ENCODE results near the gene ZNF205. TPM values are rescaled to one million over a fixed set of nuclear protein-coding genes. Genes with fewer than 3 reads are reported as not detected.

ZNF205 gene
- total RNA-seq, 2 experiments from 2014 or later = not detected

- peaks cover 22% of the 10 kb centered on the region for H3K27me3 Mint-ChIP-seq
- H3K27me3 ChIP-seq (ENCODE audit: control insufficient read depth in 1 of 2, insufficient read depth in 2 of 2, low read length in 2 of 2) = no peaks in the 10 kb centered on the region
- peak in 1 of 14 experiments; percentile 36 for DNase-seq
- POLR2A ChIA-PET = interaction anchor here (2.2 to 5.9 kb wide), 5 partner anchors 10 to 134 kb away, joined by 8 to 77 read pairs (median 20); partner anchors contain the start of genes ZNF213 and ZNF263
- peaks cover 3 to 18% of the 10 kb centered on the region in 2 experiments for H3K9me3 ChIP-seq (ENCODE audit: control insufficient read depth in 1 of 2, insufficient read depth in 1 of 2, low read length in 2 of 2)
- H3K36me3 Mint-ChIP-seq (ENCODE audit: low read depth) = peaks cover 30% of the 10 kb centered on the region
- H3K4me3 Mint-ChIP-seq = peak overlapping the region; percentile 93
- intact Hi-C loops (cut with DNase I, micrococcal nuclease) = no loop called here
- no peaks in the 10 kb centered on the region for H3K36me3 ChIP-seq (ENCODE audit: insufficient read depth, low read length)
- no peak for ATAC-seq (ENCODE audit: poor library complexity)
- no peak overlapping the region for H3K4me3 ChIP-seq (ENCODE audit: low read length)
- no peak overlapping the region for H3K27ac ChIP-seq (ENCODE audit: low read depth in 1 of 2, low read length in 2 of 2)
- H3K4me1 ChIP-seq (ENCODE audit: insufficient read depth, low read length) = peaks cover 37% of the 10 kb centered on the region
- CTCF ChIA-PET = interaction anchor here (0.8 to 2.9 kb wide), 7 partner anchors 9 to 252 kb away, joined by 3 to 20 read pairs (median 5); partner anchors contain the start of genes ZNF174, ZNF213 and ZSCAN32
- H3K9me3 Mint-ChIP-seq = peaks cover under 1% of the 10 kb centered on the region
- peaks cover 31% of the 10 kb centered on the region for H3K4me1 Mint-ChIP-seq (ENCODE audit: low read depth)
- H3K27ac Mint-ChIP-seq = peak overlapping the region; percentile 98
- TF ChIP-seq, protein P1, sequence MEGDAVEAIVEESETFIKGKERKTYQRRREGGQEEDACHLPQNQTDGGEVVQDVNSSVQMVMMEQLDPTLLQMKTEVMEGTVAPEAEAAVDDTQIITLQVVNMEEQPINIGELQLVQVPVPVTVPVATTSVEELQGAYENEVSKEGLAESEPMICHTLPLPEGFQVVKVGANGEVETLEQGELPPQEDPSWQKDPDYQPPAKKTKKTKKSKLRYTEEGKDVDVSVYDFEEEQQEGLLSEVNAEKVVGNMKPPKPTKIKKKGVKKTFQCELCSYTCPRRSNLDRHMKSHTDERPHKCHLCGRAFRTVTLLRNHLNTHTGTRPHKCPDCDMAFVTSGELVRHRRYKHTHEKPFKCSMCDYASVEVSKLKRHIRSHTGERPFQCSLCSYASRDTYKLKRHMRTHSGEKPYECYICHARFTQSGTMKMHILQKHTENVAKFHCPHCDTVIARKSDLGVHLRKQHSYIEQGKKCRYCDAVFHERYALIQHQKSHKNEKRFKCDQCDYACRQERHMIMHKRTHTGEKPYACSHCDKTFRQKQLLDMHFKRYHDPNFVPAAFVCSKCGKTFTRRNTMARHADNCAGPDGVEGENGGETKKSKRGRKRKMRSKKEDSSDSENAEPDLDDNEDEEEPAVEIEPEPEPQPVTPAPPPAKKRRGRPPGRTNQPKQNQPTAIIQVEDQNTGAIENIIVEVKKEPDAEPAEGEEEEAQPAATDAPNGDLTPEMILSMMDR (IDR thresholded peaks at IDR 0.05) = no peak
Measured at GRCh38 chr16:3149193-3149530, 36.8 kb downstream of the ZNF205 start.

- ATAC-seq (ENCODE audit: poor library complexity) (peak; percentile 4), DNase-seq (peak in 12 of 14 experiments; percentile 17 to 80 (median 44))
- CTCF ChIA-PET = interaction anchor here (0.6 to 2.9 kb wide), 12 partner anchors 9 to 849 kb away, joined by 3 to 20 read pairs (median 4); partner anchors contain the start of genes ZNF174, ZNF213 and ZSCAN32
- Histone ChIP-seq H3K36me3 (ENCODE audit: insufficient read depth, low read length) (no peaks in the 10 kb centered on the region), H3K27ac (ENCODE audit: low read depth in 1 of 2, low read length in 2 of 2) (peak overlapping the region in 1 of 2 donors; percentile 24), H3K27me3 (ENCODE audit: control insufficient read depth in 1 of 2, insufficient read depth in 2 of 2, low read length in 2 of 2) (no peaks in the 10 kb centered on the region), H3K4me3 (ENCODE audit: low read length) (peak overlapping the region; percentile 70), H3K4me1 (ENCODE audit: insufficient read depth, low read length) (peaks cover 37% of the 10 kb centered on the region), H3K9me3 (ENCODE audit: control insufficient read depth in 1 of 2, insufficient read depth in 1 of 2, low read length in 2 of 2) (peaks cover 8 to 23% of the 10 kb centered on the region in 2 experiments)
- Mint-ChIP-seq H3K27ac (peak overlapping the region; percentile 98), H3K27me3 (peaks cover 22% of the 10 kb centered on the region), H3K4me3 (peak overlapping the region; percentile 93), H3K4me1 (ENCODE audit: low read depth) (peaks cover 31% of the 10 kb centered on the region), H3K9me3 (peaks cover 2% of the 10 kb centered on the region), H3K36me3 (ENCODE audit: low read depth) (peaks cover 32% of the 10 kb centered on the region)
- intact Hi-C loops (cut with DNase I, micrococcal nuclease) = loop anchor here (1.0 to 10.0 kb wide), 7 partner anchors 9 to 353 kb away; partner anchors contain the start of genes CLUAP1 (in 1 of the 2), NAA60 (in 1 of the 2), OR1F1 (in 1 of the 2) and ZNF213 (in 1 of the 2)
- TF ChIP-seq, protein P1 (IDR thresholded peaks at IDR 0.05) = no peak
- POLR2A ChIA-PET = interaction anchor here (0.8 to 5.9 kb wide), 26 partner anchors 9 to 351 kb away, joined by 3 to 77 read pairs (median 6); partner anchors contain the start of genes CLUAP1, FLYWCH2, IL32 and ZNF174
Measured at GRCh38 chr16:3149630-3150345, 37.4 kb downstream of the ZNF205 start.

DNA sequence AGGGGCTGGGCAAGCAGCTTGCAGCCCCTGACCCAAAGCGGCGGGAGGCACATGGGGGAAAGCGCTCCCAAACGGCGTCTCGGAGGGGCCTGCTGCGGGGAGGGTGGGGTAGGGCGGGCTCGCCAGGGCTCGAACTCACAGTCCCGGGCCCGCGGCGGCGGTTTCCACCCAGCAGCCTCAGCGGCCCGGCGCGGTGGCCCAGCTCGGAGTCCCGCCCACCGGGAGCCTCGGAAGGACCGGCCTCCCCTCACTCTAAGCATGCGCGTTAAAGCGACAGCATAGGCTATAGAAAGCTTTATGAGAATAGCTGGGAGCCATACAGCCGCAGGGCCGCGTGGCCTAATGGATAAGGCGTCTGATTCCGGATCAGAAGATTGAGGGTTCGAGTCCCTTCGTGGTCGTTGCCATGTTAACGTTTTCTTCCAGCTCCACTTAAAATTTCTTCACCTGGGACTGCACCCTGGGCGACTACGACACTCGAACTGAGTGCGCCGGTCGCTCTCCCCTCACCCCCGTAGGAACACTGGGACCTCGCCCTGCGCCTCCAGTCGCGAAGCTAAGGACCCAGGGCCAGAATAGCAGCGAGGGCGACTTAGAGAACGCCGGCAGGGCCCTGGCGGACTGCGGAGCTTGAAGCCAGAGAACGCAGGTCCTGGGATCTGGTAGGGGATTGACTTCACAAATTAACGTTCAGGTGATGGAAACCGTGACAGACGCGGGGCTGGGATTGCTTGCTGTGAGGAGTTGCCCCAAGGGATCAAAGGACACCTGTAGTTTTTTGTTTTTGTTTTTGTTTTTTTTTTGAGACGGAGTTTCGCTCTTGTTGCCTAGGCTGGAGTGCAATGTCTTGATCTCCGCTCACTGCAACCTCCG is 38.2 kb downstream of the ZNF205 start:
- Histone ChIP-seq H3K9me3 (ENCODE audit: control insufficient read depth in 1 of 2, insufficient read depth in 1 of 2, low read length in 2 of 2) (peaks cover 16 to 26% of the 10 kb centered on the region in 2 experiments), H3K36me3 (ENCODE audit: insufficient read depth, low read length) (no peaks in the 10 kb centered on the region), H3K4me1 (ENCODE audit: insufficient read depth, low read length) (peaks cover 37% of the 10 kb centered on the region), H3K4me3 (ENCODE audit: low read length) (peak overlapping the region; percentile 70), H3K27me3 (ENCODE audit: control insufficient read depth in 1 of 2, insufficient read depth in 2 of 2, low read length in 2 of 2) (no peaks in the 10 kb centered on the region), H3K27ac (ENCODE audit: low read depth in 1 of 2, low read length in 2 of 2) (peak overlapping the region in 1 of 2 donors; percentile 64)
- ChIA-PET CTCF (interaction anchor here (0.6 to 2.9 kb wide), 11 partner anchors 8 to 849 kb away, joined by 3 to 20 read pairs (median 4); partner anchors contain the start of genes ZNF174, ZNF213 and ZSCAN32), POLR2A (interaction anchor here (0.8 to 5.9 kb wide), 26 partner anchors 9 to 350 kb away, joined by 3 to 77 read pairs (median 6); partner anchors contain the start of genes CLUAP1, FLYWCH2, IL32 and ZNF174)
- Mint-ChIP-seq H3K4me1 (ENCODE audit: low read depth) (peaks cover 31% of the 10 kb centered on the region), H3K9me3 (peaks cover 2% of the 10 kb centered on the region), H3K36me3 (ENCODE audit: low read depth) (peaks cover 32% of the 10 kb centered on the region), H3K4me3 (peak overlapping the region; percentile 93), H3K27me3 (peaks cover 22% of the 10 kb centered on the region), H3K27ac (peak overlapping the region; percentile 98)
- intact Hi-C loops (cut with DNase I, micrococcal nuclease) = loop anchor here (1.0 to 10.0 kb wide), 7 partner anchors 8 to 352 kb away; partner anchors contain the start of genes CLUAP1 (in 1 of the 2), NAA60 (in 1 of the 2), OR1F1 (in 1 of the 2) and ZNF213 (in 1 of the 2)
- TF ChIP-seq, protein P1 (IDR thresholded peaks at IDR 0.05) = no peak
- ATAC-seq (ENCODE audit: poor library complexity) (peak; percentile 81), DNase-seq (peak; percentile 94 to 99 (median 98))

Data from CD4-positive, alpha-beta T cell (primary cell).